MCF 10A (cell line): Measurements from ENCODE around the gene CDKN1B. TPM values are rescaled to one million over a fixed set of nuclear protein-coding genes. Genes with fewer than 3 reads are reported as not detected.

Source experiments
- BruUV-seq: library from RNA; stranded (reverse); fragments of 400-500 nt; replicated peaks from 2 replicates; lab custom pipeline; 2021; lab: Mats Ljungman, UMichigan
- CTCF ChIA-PET: fragments of 300-600 bp; sonication (Branson Sonifier 250); formaldehyde crosslinking; extraction: SDS; loops from one replicate; lab custom pipeline; 2021; ENCODE audit warnings: antibody characterized with exemption, inconsistent platforms; lab: Yijun Ruan, JAX
- POLR2A ChIA-PET: fragments of 300-600, 350-650 bp; sonication (Branson Sonifier 250); formaldehyde crosslinking; extraction: SDS; loops from one replicate; lab custom pipeline; 2020; ENCODE audit warnings: antibody characterized with exemption, inconsistent platforms; lab: Yijun Ruan, JAX
- DNase-seq: peaks from one replicate; pipeline ENCODE4 v3.0.0-alpha.2; 2018; ENCODE audit not compliant: unreplicated experiment
- H3K27ac Mint-ChIP-seq: one replicate; pipeline ENCODE4 v1.8.0; 2022; ENCODE audit warnings: mild to moderate bottlenecking, low read depth, mixed read lengths; ENCODE audit not compliant: unreplicated experiment
- H3K27me3 Mint-ChIP-seq: one replicate; pipeline ENCODE4 v1.8.0; 2022; ENCODE audit warnings: mixed read lengths; ENCODE audit not compliant: insufficient read depth, unreplicated experiment
- H3K36me3 Mint-ChIP-seq: one replicate; pipeline ENCODE4 v1.8.0; 2022; ENCODE audit warnings: mild to moderate bottlenecking, moderate library complexity, mixed read lengths; ENCODE audit not compliant: insufficient read depth, unreplicated experiment
- H3K4me1 Mint-ChIP-seq: one replicate; pipeline ENCODE4 v1.8.0; 2022; ENCODE audit warnings: mixed read lengths; ENCODE audit not compliant: insufficient read depth, unreplicated experiment
- H3K4me3 Mint-ChIP-seq: one replicate; pipeline ENCODE4 v1.8.0; 2022; ENCODE audit warnings: mild to moderate bottlenecking, moderate library complexity, mixed read lengths; ENCODE audit not compliant: unreplicated experiment
- H3K9me3 Mint-ChIP-seq: one replicate; pipeline ENCODE4 v1.8.0; 2022; ENCODE audit warnings: mixed read lengths; ENCODE audit not compliant: unreplicated experiment
- intact Hi-C: fragments of 100-400 bp; cut with micrococcal nuclease; formaldehyde crosslinking; loops from 2 replicates; pipeline ENCODE4 v1.14.1; 2022
- total RNA-seq: library from RNA; stranded (reverse); gene quantifications from 2 replicates; pipeline ENCODE4 v1.2.3, GENCODE V29; 2022
- TF ChIP-seq, protein P1 (sequence below): fragments of 200-600 bp; IDR thresholded peaks from one replicate; pipeline ENCODE4 v1.8.0; 2022; ENCODE audit warnings: antibody characterized with exemption, mild to moderate bottlenecking; ENCODE audit not compliant: unreplicated experiment

CDKN1B gene
- total RNA-seq, 1 experiment from 2014 or later: 33.9 TPM

DNA sequence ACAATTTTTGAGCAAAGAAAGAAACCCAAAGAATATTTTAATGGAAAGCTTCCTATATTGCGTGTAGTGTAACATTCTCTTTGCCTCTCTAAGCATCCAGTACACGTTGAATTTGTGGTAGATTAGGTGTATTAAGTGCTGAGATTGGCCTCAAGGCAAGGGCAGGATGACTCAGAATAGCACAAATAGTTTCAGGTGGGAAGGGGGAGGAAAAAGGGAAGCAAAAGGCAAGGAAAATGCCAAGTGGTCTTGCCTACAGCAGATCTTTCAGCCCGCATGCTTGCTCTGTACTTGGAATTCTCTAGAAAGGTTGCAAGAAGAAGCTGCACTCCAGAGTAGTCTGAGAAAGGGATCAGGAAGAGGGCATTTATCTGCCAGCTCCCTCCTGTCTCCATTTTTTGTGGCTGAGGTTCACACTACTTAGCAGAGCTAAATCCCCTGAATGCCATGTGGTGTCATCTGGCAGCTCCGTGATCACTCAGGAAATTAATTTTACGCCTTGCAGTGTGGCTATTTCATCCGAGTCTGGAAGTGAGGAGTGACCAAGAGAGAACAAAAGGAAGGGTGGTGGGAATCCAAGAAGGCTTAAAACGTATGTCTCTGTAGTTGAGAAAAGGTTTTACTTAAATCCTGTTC, 28.5 kb downstream of the CDKN1B start:
- CTCF ChIA-PET: interaction anchor here (4.1 kb wide), 1 partner anchor 9 kb away, joined by 42 read pairs; no protein-coding TSS in a partner anchor
- POLR2A ChIA-PET: interaction anchor here (0.6 to 1.0 kb wide), 2 partner anchors 11 to 401 kb away, joined by 3 read pairs; no protein-coding TSS in a partner anchor

DNA sequence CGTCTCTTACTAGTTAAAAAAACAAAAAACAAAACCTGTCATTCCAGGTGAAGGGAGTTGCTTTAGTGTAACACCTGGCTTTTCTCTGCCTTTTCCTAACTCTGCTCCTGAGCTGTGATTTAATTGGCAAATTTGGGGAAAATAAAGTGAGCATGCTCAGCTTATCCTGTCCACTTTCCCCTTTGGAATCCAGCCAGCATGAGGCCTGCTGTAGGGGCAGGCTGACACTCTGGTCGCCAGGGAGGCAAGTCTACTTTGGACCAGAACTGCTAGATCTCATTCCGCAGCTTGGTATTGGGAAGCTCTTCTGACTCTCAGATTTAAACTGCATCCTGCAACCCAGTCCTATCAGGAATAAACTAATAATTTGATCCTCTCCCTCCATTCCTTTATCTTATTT, 30.1 kb downstream of the CDKN1B start:
- no peaks in the 10 kb centered on the region for H3K9me3 Mint-ChIP-seq
- H3K4me1 Mint-ChIP-seq: peaks cover 11% of the 10 kb centered on the region
- TF ChIP-seq, protein P1, sequence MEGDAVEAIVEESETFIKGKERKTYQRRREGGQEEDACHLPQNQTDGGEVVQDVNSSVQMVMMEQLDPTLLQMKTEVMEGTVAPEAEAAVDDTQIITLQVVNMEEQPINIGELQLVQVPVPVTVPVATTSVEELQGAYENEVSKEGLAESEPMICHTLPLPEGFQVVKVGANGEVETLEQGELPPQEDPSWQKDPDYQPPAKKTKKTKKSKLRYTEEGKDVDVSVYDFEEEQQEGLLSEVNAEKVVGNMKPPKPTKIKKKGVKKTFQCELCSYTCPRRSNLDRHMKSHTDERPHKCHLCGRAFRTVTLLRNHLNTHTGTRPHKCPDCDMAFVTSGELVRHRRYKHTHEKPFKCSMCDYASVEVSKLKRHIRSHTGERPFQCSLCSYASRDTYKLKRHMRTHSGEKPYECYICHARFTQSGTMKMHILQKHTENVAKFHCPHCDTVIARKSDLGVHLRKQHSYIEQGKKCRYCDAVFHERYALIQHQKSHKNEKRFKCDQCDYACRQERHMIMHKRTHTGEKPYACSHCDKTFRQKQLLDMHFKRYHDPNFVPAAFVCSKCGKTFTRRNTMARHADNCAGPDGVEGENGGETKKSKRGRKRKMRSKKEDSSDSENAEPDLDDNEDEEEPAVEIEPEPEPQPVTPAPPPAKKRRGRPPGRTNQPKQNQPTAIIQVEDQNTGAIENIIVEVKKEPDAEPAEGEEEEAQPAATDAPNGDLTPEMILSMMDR: no peak
- H3K36me3 Mint-ChIP-seq: no peaks in the 10 kb centered on the region
- no peak for DNase-seq
- no TSS peak for BruUV-seq
- ChIA-PET CTCF (interaction anchor here (4.1 kb wide), 1 partner anchor 11 kb away, joined by 42 read pairs; no protein-coding TSS in a partner anchor), POLR2A (no interaction called here)
- H3K27me3 Mint-ChIP-seq: no peaks in the 10 kb centered on the region
- no peak overlapping the region for H3K27ac Mint-ChIP-seq
- no peak overlapping the region for H3K4me3 Mint-ChIP-seq
- intact Hi-C loops: no loop called here

More for the DNA sequence above, 28.5 kb downstream of the CDKN1B start:
- Mint-ChIP-seq H3K36me3 (no peaks in the 10 kb centered on the region), H3K4me3 (no peak overlapping the region), H3K27me3 (no peaks in the 10 kb centered on the region), H3K27ac (no peak overlapping the region), H3K9me3 (no peaks in the 10 kb centered on the region), H3K4me1 (peaks cover 11% of the 10 kb centered on the region)
- TF ChIP-seq, protein P1: no peak
- DNase-seq: no peak
- intact Hi-C loops: no loop called here
- no TSS peak for BruUV-seq

DNA sequence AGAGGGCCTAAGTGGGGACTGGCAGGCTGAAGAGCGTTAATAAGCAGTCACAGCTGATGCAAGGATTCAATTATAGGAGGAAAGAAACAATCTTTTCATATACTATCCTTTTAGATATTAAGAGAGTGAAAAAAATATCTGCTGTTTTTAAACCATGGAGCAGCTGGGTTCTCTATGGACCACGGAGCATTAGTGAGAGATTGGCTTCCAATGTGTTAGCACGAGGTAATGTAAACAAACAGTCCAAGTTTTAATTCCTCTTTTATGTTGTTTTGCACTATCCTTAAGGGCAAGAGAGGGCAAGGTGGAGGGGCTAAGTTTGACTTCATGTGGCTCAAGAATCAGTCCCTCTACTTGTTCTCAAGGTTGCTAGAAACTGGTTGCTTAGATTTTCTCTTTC, 30.9 kb downstream of the CDKN1B start:
- intact Hi-C loops: no loop called here
- POLR2A ChIA-PET: interaction anchor here (1.6 kb wide), 1 partner anchor 32 kb away, joined by 3 read pairs; no protein-coding TSS in a partner anchor
- TF ChIP-seq, protein P1: no peak
- no TSS peak for BruUV-seq
- H3K9me3 Mint-ChIP-seq: no peaks in the 10 kb centered on the region
- peaks cover 11% of the 10 kb centered on the region for H3K4me1 Mint-ChIP-seq
- CTCF ChIA-PET: interaction anchor here (0.6 to 4.1 kb wide), 3 partner anchors 11 to 14 kb away, joined by 4 to 42 read pairs (median 5); no protein-coding TSS in a partner anchor
- H3K27me3 Mint-ChIP-seq: no peaks in the 10 kb centered on the region
- no peak overlapping the region for H3K27ac Mint-ChIP-seq
- DNase-seq: no peak
- no peak overlapping the region for H3K4me3 Mint-ChIP-seq
- H3K36me3 Mint-ChIP-seq: no peaks in the 10 kb centered on the region

DNA sequence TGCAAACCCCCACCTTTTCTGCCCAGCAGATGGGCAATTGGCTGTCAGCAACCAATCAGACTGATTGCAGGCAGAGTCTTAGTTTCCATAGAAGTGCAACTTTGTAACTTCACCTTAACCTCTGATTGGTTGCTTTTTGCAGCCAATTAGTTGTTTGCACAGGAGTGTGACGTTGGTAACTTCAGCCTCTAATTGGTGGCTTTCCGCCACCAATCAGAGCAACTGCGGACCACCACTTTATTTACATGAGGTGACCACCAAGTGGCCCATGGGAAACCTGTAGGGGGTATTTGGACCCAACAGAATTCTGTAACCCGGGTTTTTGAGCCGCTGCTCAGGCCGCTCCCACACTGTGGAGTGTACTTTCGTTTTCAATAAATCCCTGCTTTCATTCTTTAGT, 32.3 kb downstream of the CDKN1B start:
- intact Hi-C loops: no loop called here
- TF ChIP-seq, protein P1: no peak
- ChIA-PET POLR2A (interaction anchor here (0.9 kb wide), 1 partner anchor 8 kb away, joined by 3 read pairs; no protein-coding TSS in a partner anchor), CTCF (interaction anchor here (3.4 kb wide), 1 partner anchor 13 kb away, joined by 13 read pairs; no protein-coding TSS in a partner anchor)
- H3K4me3 Mint-ChIP-seq: no peak overlapping the region
- peaks cover 11% of the 10 kb centered on the region for H3K4me1 Mint-ChIP-seq
- H3K27ac Mint-ChIP-seq: no peak overlapping the region
- no peaks in the 10 kb centered on the region for H3K27me3 Mint-ChIP-seq
- H3K36me3 Mint-ChIP-seq: no peaks in the 10 kb centered on the region
- BruUV-seq: no TSS peak
- H3K9me3 Mint-ChIP-seq: no peaks in the 10 kb centered on the region
- no peak for DNase-seq
